ENCODE data around the gene POMP. TPM values are rescaled to one million over a fixed set of nuclear protein-coding genes. Genes with fewer than 3 reads are reported as not detected.

POMP gene
- total and polyA plus RNA-seq, 4 donors: 32.2 to 132 (median 41.1) TPM

- TF ChIP-seq RXRA (IDR thresholded peaks at IDR 0.05) (peak in 1 of 2 donors; percentile 16), HNF4G (IDR thresholded peaks at IDR 0.05) (peak; percentile 42), HNF4A (conservative IDR thresholded peaks at IDR 0.05) (peak; percentile 89 to 90), NR2F2 (IDR thresholded peaks at IDR 0.05) (no peak)
- no peak for DNase-seq (ENCODE audit: low spot score)
- 30% methylated on average over 1 of the region's 1 CpG for WGBS
- Histone ChIP-seq H3K36me3 (ENCODE audit: control insufficient read depth in 4 of 4, insufficient read depth in 3 of 4, low read depth in 1 of 4, low read length in 3 of 4) (peaks cover 2 to 53% (median 34%) of the 10 kb centered on the region in 4 donors), H3K9me3 (ENCODE audit: control insufficient read depth in 4 of 4, low read length in 3 of 4) (no peaks in the 10 kb centered on the region), H3K27me3 (ENCODE audit: control insufficient read depth in 4 of 4, insufficient read depth in 4 of 4, low read length in 3 of 4) (no peaks in the 10 kb centered on the region), H3K4me3 (ENCODE audit: low read depth in 1 of 3, low read length in 3 of 3) (no peak overlapping the region), H3K4me1 (ENCODE audit: control insufficient read depth in 4 of 4, insufficient read depth in 4 of 4, low read length in 3 of 4) (peaks cover 0 to 5% (median 2%) of the 10 kb centered on the region in 4 donors), H3K27ac (ENCODE audit: low read depth in 1 of 2, low read length in 2 of 2) (no peak overlapping the region), H3K9ac (ENCODE audit: low read depth in 1 of 2, low read length in 2 of 2) (no peak overlapping the region)
These were observed 40.3 kb downstream of the POMP start for GRCh38 chr13:28699246-28699645.

- H3K4me1 ChIP-seq (ENCODE audit: control insufficient read depth in 4 of 4, insufficient read depth in 4 of 4, low read length in 3 of 4): peaks cover 0 to 10% (median 6%) of the 10 kb centered on the region in 4 donors
- no peaks in the 10 kb centered on the region for H3K9me3 ChIP-seq (ENCODE audit: control insufficient read depth in 4 of 4, low read length in 3 of 4)
- no peak overlapping the region for H3K27ac ChIP-seq (ENCODE audit: low read depth in 1 of 2, low read length in 2 of 2)
- H3K4me3 ChIP-seq (ENCODE audit: low read depth in 1 of 3, low read length in 3 of 3): no peak overlapping the region
- TF ChIP-seq TAF1 (conservative IDR thresholded peaks at IDR 0.05) (no peak), MAX (IDR thresholded peaks at IDR 0.05) (no peak), ATF3 (IDR thresholded peaks at IDR 0.05) (no peak), RAD21 (IDR thresholded peaks at IDR 0.05) (no peak), REST (IDR thresholded peaks at IDR 0.05) (no peak), JUND (IDR thresholded peaks at IDR 0.05) (no peak), CTCF (IDR thresholded peaks at IDR 0.05; ENCODE audit: low read depth, low read length, missing input control) (no peak)
- H3K9ac ChIP-seq (ENCODE audit: low read depth in 1 of 2, low read length in 2 of 2): no peak overlapping the region
- no peak for DNase-seq (ENCODE audit: low spot score)
- no peaks in the 10 kb centered on the region for H3K27me3 ChIP-seq (ENCODE audit: control insufficient read depth in 4 of 4, insufficient read depth in 4 of 4, low read length in 3 of 4)
- peaks cover 4 to 47% (median 39%) of the 10 kb centered on the region in 4 donors for H3K36me3 ChIP-seq (ENCODE audit: control insufficient read depth in 4 of 4, insufficient read depth in 3 of 4, low read depth in 1 of 4, low read length in 3 of 4)
These were observed 45.4 kb downstream of the POMP start for GRCh38 chr13:28704282-28704681.

GRCh38 chr13:28704919-28705318 lies 46.0 kb downstream of the POMP start:
- Histone ChIP-seq H3K4me3 (ENCODE audit: low read depth in 1 of 3, low read length in 3 of 3) (no peak overlapping the region), H3K4me1 (ENCODE audit: control insufficient read depth in 4 of 4, insufficient read depth in 4 of 4, low read length in 3 of 4) (peaks cover 0 to 6% (median 4%) of the 10 kb centered on the region in 4 donors), H3K9me3 (ENCODE audit: control insufficient read depth in 4 of 4, low read length in 3 of 4) (no peaks in the 10 kb centered on the region), H3K27me3 (ENCODE audit: control insufficient read depth in 4 of 4, insufficient read depth in 4 of 4, low read length in 3 of 4) (no peaks in the 10 kb centered on the region), H3K36me3 (ENCODE audit: control insufficient read depth in 4 of 4, insufficient read depth in 3 of 4, low read depth in 1 of 4, low read length in 3 of 4) (peaks cover 4 to 46% (median 41%) of the 10 kb centered on the region in 4 donors), H3K9ac (ENCODE audit: low read depth in 1 of 2, low read length in 2 of 2) (no peak overlapping the region), H3K27ac (ENCODE audit: low read depth in 1 of 2, low read length in 2 of 2) (no peak overlapping the region)
- DNase-seq (ENCODE audit: low spot score): no peak
- no peak for TF ChIP-seq FOXA2 (IDR thresholded peaks at IDR 0.05)
- no peak for TF ChIP-seq MAX (IDR thresholded peaks at IDR 0.05)
- TF ChIP-seq RAD21 (IDR thresholded peaks at IDR 0.05): no peak
- TF ChIP-seq EGR1 (IDR thresholded peaks at IDR 0.05; ENCODE audit: low read depth in 2 of 2): no peak
- TF ChIP-seq SP1 (IDR thresholded peaks at IDR 0.05): no peak
- no peak for TF ChIP-seq GABPA (IDR thresholded peaks at IDR 0.05 in 1 of 2, conservative IDR thresholded peaks at IDR 0.05 in 1 of 2)
- no peak for TF ChIP-seq RXRA (IDR thresholded peaks at IDR 0.05)
- no peak for TF ChIP-seq YY1 (IDR thresholded peaks at IDR 0.05)
- TF ChIP-seq HNF4A (conservative IDR thresholded peaks at IDR 0.05): no peak
- TF ChIP-seq TAF1 (conservative IDR thresholded peaks at IDR 0.05): no peak
- no peak for TF ChIP-seq JUND (IDR thresholded peaks at IDR 0.05)
- TF ChIP-seq CTCF (IDR thresholded peaks at IDR 0.05; ENCODE audit: low read depth, low read length, missing input control): no peak
